ENCODE measurements around the gene SYTL2.
A peak's percentile ranks its signal among the peaks of the same experiment; 100 is the strongest.
"Not testable (repeated sequence)": the region's sequence is repeated elsewhere in the genome, so short reads cannot be mapped to it uniquely, and the experiment has no call there.

The SYTL2 gene

GRCh38 chr11:85680897-85681296 lies 130.0 kb downstream of the SYTL2 start:
- DNase-seq, result no peak

DNA sequence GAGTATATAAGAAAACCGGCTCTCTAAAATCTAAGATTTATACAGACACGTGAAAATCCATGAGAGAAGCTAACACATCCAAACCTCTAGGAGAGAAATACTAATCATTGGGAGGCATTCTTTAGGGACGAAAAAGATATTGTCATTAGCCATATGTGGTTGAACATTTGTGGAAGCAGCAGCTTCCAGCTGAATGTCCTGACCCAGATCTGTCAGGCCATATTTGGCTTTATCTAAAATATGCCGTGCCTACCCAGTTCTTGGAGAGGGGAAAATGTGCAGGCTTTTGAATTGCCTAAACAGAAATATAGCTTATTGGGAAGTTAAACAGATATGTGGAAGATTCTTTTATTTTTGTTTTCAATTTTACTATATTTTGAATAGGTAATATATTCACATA lies 131.4 kb downstream of the SYTL2 start:
- DNase-seq, result no peak

GRCh38 chr11:85673393-85673792 lies 137.5 kb downstream of the SYTL2 start:
- no peak for DNase-seq

DNA sequence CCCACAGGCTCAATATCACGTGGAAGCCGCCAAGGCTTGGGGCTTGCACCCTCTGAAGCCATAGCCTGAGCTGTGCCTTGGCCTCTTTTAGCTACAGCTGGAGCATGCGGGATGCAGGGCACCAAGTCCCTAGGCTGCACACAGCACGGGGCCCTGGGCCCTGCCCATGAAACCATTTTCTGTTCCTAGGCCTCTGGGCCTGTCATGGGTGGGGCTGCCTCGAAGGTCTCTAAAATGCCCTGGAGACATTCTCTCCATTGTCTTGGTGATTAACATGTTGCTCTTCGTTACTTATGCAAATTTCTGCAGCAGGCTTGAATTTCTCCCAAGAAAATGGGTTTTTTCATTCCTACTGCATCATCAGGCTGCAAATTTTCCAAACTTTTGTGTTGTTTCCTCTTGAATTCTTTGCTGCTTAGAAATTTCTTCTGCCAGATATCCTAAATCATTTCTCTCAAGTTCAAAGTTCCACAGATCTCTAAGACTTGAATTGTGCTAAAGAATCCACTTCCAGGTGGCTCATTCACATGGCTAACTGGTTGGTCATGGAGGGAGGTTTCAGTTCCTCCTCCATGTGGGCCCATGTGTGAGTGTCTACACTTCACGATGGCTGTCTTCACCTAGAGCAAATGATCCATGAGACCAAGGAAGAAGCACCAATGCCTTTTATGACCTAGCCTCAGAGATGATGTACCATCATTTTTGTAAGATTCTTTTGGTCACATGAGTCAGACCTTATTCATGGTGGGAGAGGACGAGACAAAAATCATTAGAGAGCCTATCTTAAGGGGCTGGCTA lies 138.6 kb downstream of the SYTL2 start:
- DNase-seq, result no peak

DNA sequence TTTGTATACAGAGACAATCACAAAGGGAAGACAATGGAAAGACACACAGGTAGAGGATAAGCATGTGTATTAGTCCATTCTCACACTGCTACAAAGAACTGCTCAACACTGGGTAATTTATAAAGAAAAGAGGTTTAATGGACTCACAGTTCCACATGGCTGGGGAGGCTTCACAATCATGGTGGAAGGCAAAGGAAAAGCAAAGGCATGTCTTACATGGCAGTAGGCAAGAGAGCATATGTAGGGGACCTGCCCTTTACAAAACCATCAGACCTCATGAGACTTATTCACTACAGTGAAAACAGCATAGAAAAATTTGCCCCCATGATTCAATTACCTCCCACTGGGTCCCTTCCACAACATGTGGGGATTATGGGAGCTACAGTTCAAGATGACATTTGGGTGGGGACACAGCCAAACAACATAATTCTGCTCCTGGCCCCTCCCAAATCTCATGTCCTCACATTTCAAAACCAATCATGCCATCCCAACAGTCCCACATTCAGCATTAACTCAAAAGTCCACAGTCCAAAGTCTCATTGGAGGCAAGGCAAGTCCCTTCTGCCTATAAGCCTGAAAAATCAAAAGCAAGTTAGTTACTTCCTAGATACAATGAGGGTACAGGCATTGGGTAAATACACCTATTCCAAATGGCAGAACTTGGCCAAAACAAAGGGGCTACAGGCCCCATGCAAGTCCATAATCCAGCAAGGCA lies 139.8 kb downstream of the SYTL2 start:
- DNase-seq, result not testable (repeated sequence)

DNA sequence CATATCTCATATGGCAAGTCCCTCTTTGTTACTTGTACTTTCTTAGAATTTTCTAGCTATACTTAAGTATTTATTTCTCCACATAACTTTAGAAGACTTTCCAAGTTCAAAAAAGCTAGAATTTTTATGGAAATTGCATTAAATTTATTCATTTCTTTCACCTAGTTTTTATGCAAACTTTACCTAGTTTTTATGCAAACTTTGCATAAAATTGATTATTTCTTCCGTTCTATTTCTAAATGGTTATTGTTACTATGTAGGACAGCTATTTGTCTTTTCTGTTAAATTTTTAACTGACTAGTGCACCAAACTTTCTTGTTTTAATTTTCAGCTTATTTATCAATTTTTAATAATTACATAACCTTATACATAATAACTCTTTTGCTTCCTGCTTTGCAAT lies 142.8 kb downstream of the SYTL2 start:
- no peak for DNase-seq

- DNase-seq, result no peak
Measured at GRCh38 chr11:85666687-85667086, 144.3 kb downstream of the SYTL2 start.

DNA sequence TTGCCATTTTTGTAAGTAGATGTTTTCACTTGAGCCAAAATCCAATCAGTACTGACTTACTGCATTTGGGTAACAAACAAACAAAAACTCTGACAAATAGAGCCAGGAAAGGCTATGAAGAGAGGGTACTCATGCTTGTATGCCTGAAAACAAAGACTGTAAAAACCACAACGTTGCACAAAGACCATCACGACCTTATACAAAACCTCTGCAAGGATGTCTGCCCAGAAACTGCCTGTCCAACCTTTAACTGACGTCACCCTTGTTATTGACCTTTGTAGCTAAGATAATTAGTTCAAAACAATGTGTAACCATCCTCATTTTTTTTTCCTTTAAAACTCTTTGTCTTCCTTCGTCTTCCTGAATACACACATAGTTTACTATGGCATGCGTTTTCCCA lies 145.2 kb downstream of the SYTL2 start:
- DNase-seq, result no peak

- DNase-seq, result peak; percentile 88
Measured at GRCh38 chr11:85664615-85665481, 146.1 kb downstream of the SYTL2 start, which contains the start of gene CREBZF. Gene CREBZF, minus strand, starts transcription at chr11:85665129. Its CDS starts 254 bp downstream, at chr11:85664875.

DNA sequence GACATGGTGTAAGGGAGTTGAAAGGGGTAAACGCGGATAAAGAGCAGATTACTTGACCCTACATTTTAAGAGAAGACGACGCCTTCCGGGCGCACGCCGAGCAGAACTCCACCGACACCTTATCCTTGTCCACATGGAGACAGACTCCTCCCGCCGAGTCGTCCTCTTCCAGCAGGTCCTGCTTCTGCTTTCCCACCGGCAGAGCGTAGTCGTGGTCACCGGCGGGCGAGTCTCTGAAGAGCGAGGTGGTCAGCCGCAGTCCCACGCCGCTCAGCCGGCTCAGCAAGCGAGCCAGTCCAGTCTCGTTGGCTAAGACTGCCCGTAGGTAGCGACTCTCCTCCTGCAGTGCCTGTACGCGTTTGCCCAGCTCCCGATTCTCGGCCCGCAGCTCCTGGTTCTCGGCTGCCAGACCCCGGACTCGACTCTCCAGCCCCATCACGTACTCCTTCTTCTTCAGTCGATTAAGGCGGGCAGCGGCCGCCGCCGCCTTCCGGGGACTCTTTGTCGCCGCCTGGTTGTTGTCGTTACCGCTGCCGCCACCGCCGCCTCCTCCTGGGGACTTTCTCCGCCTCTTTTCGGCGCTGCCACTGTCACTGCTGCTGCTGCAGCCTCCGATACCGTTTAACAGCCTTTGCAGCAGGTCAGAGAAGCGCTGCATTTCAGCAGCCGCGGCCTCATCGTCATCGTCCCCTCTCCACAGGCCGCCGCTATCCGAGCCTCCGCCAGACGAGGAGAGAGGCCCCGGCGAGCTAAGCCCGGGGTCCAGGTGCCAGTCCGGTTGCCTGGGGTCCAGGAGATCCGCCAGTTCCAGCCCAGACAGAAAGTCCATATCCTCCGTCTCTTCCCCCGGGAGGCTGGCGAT lies 147.0 kb downstream of the SYTL2 start:
- DNase-seq, result peak; percentile 64 to 68

- no peak for DNase-seq
Measured at GRCh38 chr11:85663080-85663752, 147.7 kb downstream of the SYTL2 start.

- no peak for DNase-seq
Measured at GRCh38 chr11:85661972-85662664, 148.8 kb downstream of the SYTL2 start.

- no peak for DNase-seq
Measured at GRCh38 chr11:85658180-85658579, 152.8 kb downstream of the SYTL2 start.

GRCh38 chr11:85656777-85657176 lies 154.2 kb downstream of the SYTL2 start:
- no peak for DNase-seq

DNA sequence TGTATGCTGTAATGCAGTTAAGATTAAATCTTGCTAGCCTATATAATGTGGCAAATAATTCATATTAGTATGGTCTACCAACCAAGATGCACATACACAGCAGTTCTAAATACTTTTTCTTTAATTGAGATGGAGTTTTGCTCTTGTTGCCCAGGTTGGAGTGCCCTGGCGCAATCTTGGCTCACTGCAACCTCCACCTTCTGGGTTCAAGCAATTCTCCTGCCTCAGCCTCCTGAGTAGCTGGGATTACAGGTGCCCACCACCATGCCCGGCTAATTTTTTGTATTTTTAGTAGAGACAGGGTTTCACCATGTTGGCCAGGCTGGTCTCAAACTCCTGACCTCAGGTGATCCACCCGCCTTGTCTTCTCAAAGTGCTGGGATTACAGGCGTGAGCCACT lies 156.6 kb downstream of the SYTL2 start:
- DNase-seq, result not testable (repeated sequence)

GRCh38 chr11:85652786-85653447 lies 158.0 kb downstream of the SYTL2 start:
- peak; percentile 35 to 43 for DNase-seq

GRCh38 chr11:85651118-85651517 lies 159.8 kb downstream of the SYTL2 start:
- DNase-seq, result no peak

DNA sequence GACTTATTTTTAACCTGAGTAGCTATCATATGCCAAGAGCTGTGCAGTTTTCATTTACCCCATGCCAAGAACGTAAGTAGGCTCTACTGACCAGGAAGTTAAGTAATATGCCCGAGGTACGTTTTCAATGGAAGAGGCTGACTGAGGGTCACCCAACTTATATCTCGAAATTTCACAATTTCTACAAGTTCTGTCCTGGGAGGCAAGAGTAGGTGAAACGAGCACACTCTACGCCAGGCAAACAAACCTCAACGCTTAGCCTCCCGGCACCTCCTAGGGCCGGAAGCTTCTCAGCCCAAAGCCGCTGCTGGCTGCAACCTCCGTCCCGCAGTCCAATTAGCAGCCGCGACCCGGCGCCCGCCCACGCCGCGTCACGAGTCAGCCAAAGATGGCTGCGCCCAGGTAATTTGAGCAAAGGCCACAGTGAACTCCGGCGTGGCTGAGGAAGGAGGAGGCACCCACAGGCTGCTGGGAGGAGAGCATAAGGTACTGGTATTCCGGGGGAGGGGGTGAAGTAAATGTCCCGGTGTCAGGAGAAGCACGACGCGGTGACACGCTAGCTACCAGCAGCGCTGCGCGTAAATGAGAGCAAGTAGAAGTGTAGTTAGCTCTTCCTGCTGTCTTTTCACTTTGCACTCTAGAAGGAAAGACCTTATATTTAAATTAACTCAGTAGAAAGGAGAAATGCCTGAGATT lies 163.2 kb downstream of the SYTL2 start, which contains the start of gene TMEM126A:
TSS of gene TMEM126A (plus strand) at position 364 of the 696 bp plus-strand sequence. CDS start 2,289 bp downstream, outside the sequence.
- DNase-seq, result peak; percentile 72 to 83

GRCh38 chr11:85647078-85647477 lies 163.9 kb downstream of the SYTL2 start:
- DNase-seq, result no peak
